GM10266 (cell line): ENCODE data around the gene DNAAF3.

Experiments used
- DNase-seq: peaks from one replicate; pipeline ENCODE4 v3.0.0; 2012; ENCODE audit errors: extremely low spot score
- CTCF ChIP-seq: IDR thresholded peaks from 2 replicates; pipeline ENCODE4 v1.5.1; 2012; ENCODE audit warnings: mild to moderate bottlenecking, low read depth; ENCODE audit not compliant: control insufficient read depth, insufficient read depth; ENCODE audit errors: missing control alignments

The DNAAF3 gene

GRCh38 chr19:55165952-55166529 lies 372 bp downstream of the DNAAF3 start:
- peak; percentile 47 for TF ChIP-seq CTCF
- peak; percentile 72 for DNase-seq

GRCh38 chr19:55161571-55162322 lies 4.7 kb downstream of the DNAAF3 start:
- DNase-seq, result no peak
- TF ChIP-seq CTCF, result no peak

GRCh38 chr19:55160986-55161365 lies 5.4 kb downstream of the DNAAF3 start:
- no peak for DNase-seq
- TF ChIP-seq CTCF, result no peak

- TF ChIP-seq CTCF, result peak; percentile 96
- DNase-seq, result peak; percentile 99
These were observed 6.1 kb downstream of the DNAAF3 start for GRCh38 chr19:55160128-55160985.

DNA sequence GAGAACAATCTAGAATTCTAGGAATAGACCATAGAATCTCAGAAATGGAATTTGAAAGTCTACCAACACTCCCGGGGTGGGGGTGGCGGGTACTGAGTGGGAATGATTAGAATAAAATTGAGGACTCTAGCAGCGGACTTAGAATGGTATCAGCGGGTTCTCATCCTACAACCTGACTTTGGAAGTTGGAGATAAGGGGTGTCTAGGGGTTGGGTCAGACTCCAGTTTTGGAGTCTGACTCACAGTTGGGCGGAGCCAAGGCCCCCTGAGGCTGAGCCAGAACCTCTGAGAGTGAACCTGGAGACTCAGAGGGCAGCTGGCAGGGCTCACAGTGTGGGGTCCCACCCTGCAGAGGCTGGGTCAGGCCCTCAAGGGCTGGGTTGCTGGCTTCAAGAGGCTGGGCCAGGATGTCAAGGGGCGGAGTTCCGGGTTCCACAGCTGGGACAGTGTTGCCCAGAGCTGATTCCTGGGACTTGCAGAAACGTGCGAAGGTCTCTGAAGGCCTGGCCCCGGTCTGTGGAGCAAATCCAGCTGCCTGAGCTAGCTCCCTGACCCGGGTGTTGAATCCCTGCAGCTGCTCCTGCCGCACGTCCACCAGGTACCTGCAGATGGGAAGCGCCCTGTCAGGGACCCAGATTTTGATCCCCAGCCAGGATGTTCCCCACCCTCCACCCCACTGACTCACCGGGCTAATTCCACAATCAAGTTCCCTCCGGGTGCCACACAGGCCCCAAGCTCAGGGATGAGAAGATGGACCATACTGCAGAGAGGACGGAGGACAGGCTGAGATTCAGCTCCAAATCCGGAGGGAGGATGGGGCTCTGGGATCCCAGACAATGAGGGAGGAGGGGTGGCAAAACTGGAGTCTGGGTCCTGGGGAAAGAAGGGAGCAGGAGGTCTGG lies 7.3 kb downstream of the DNAAF3 start:
- no peak for DNase-seq
- no peak for TF ChIP-seq CTCF

GRCh38 chr19:55158423-55158822 lies 8.0 kb downstream of the DNAAF3 start:
- no peak for TF ChIP-seq CTCF
- DNase-seq, result no peak
